Neural cell (in vitro differentiated cells): ENCODE results near the gene ZSWIM8. TPM values are rescaled to one million over a fixed set of nuclear protein-coding genes. Genes with fewer than 3 reads are reported as not detected.

ENCODE experiments used
- H2AFZ ChIP-seq: fragments of 200-600, 300-800 bp; sonication (generic), shearing (Covaris generic); 2 replicates; pipeline ENCODE4 v1.6.0; 2014; ENCODE audit warnings: low read depth, mild to moderate bottlenecking, antibody characterized with exemption, low read length, moderate library complexity
- H3F3A ChIP-seq: fragments of 200-600 bp; shearing (Covaris generic); 2 replicates; pipeline ENCODE4 v1.6.1; 2016; ENCODE audit warnings: mild to moderate bottlenecking, moderate library complexity, mixed read lengths, antibody characterized with exemption, low read length; ENCODE audit not compliant: insufficient read depth, poor library complexity, severe bottlenecking
- H3K27ac ChIP-seq: fragments of 200-600, 300-800 bp; sonication (generic), shearing (Covaris generic); 2 replicates; pipeline ENCODE4 v1.5.1; 2014; ENCODE audit warnings: mild to moderate bottlenecking, low read length, moderate library complexity
- H3K27me3 ChIP-seq: fragments of 300-800, 200-600 bp; sonication (generic), shearing (Covaris generic); 2 replicates; pipeline ENCODE4 v1.6.0; 2014; ENCODE audit warnings: mild to moderate bottlenecking, low read depth, low read length, moderate library complexity; ENCODE audit not compliant: insufficient read depth
- H3K36me3 ChIP-seq: fragments of 300-800, 200-600 bp; sonication (generic), shearing (Covaris generic); 2 replicates; pipeline ENCODE4 v1.5.1; 2014; ENCODE audit warnings: mild to moderate bottlenecking, antibody characterized with exemption, low read length, moderate library complexity; ENCODE audit not compliant: insufficient read depth
- H3K4me2 ChIP-seq: fragments of 300-800, 200-600 bp; sonication (generic), shearing (Covaris generic); 2 replicates; pipeline ENCODE4 v1.6.0; 2014; ENCODE audit warnings: mild to moderate bottlenecking, low read length
- H3K4me3 ChIP-seq: fragments of 300-800, 200-600 bp; sonication (generic), shearing (Covaris generic); 2 replicates; pipeline ENCODE4 v1.5.1; 2014; ENCODE audit warnings: mild to moderate bottlenecking, low read length, moderate library complexity
- H3K79me2 ChIP-seq: fragments of 200-600 bp; shearing (Covaris generic); replicated peaks from 2 replicates; pipeline ENCODE4 v1.6.0; 2014; ENCODE audit warnings: mild to moderate bottlenecking, low read length, moderate library complexity; ENCODE audit not compliant: insufficient read depth
- H3K9ac ChIP-seq: fragments of 300-800, 200-600 bp; sonication (generic), shearing (Covaris generic); 2 replicates; pipeline ENCODE4 v1.6.1; 2016; ENCODE audit warnings: mild to moderate bottlenecking, low read length, mixed read lengths
- H3K9me2 ChIP-seq: fragments of 200-600 bp; shearing (Covaris generic); 2 replicates; pipeline ENCODE4 v1.6.1; 2016; ENCODE audit warnings: mild to moderate bottlenecking, low read length, mixed read lengths; ENCODE audit not compliant: insufficient read depth
- H3K9me3 ChIP-seq: fragments of 200-600, 300-800 bp; sonication (generic), shearing (Covaris generic); 2 replicates; pipeline ENCODE4 v1.6.1; 2016; ENCODE audit warnings: mild to moderate bottlenecking, mixed run types, low read length, moderate library complexity, mixed read lengths
- H4K20me1 ChIP-seq: fragments of 200-600 bp; shearing (Covaris generic); 2 replicates; pipeline ENCODE4 v1.6.1; 2016; ENCODE audit warnings: mild to moderate bottlenecking, mixed run types; ENCODE audit not compliant: insufficient read depth
- CTCF ChIP-seq: fragments of 450-650 bp; IDR thresholded peaks from 2 replicates; pipeline ENCODE4 v1.5.1; 2014; ENCODE audit warnings: antibody characterized with exemption, mild to moderate bottlenecking, moderate library complexity; ENCODE audit not compliant: poor library complexity, severe bottlenecking
- EP300 ChIP-seq: fragments of 450-650 bp; conservative IDR thresholded peaks from 2 replicates; pipeline ENCODE4 v1.6.1; 2014; ENCODE audit warnings: antibody characterized with exemption, mild to moderate bottlenecking, moderate library complexity; ENCODE audit not compliant: poor library complexity, severe bottlenecking
- EZH2 ChIP-seq: fragments of 200-600, 300-800 bp; shearing (Covaris generic), sonication (generic); IDR thresholded peaks from 2 replicates; pipeline ENCODE4 v1.6.1; 2014; ENCODE audit warnings: antibody characterized with exemption, low read length, borderline replicate concordance, mild to moderate bottlenecking; ENCODE audit not compliant: insufficient read depth, poor library complexity, severe bottlenecking
- MXI1 ChIP-seq: fragments of 450-650 bp; conservative IDR thresholded peaks from 2 replicates; pipeline ENCODE4 v1.6.1; 2014; ENCODE audit warnings: antibody characterized with exemption, mild to moderate bottlenecking; ENCODE audit not compliant: poor library complexity, severe bottlenecking
- POLR2AphosphoS5 ChIP-seq: IDR thresholded peaks from 2 replicates; pipeline ENCODE4 v1.6.1; 2012
- RAD21 ChIP-seq: fragments of 450-650 bp; conservative IDR thresholded peaks from 2 replicates; pipeline ENCODE4 v1.6.1; 2014; ENCODE audit warnings: antibody characterized with exemption, mild to moderate bottlenecking, moderate library complexity
- REST ChIP-seq: IDR thresholded peaks from 2 replicates; pipeline ENCODE4 v1.6.1; 2012; ENCODE audit warnings: borderline replicate concordance
- SMC3 ChIP-seq: fragments of 450-650 bp; conservative IDR thresholded peaks from 2 replicates; pipeline ENCODE4 v1.6.1; 2014; ENCODE audit warnings: antibody characterized with exemption, mild to moderate bottlenecking, moderate library complexity; ENCODE audit not compliant: poor library complexity
- TAF1 ChIP-seq: IDR thresholded peaks from 2 replicates; pipeline ENCODE4 v1.6.1; 2012; ENCODE audit warnings: low read depth
- polyA plus RNA-seq: library from polyadenylated mRNA; depleted of rRNA; stranded (reverse); fragments of >200 nt; gene quantifications from 2 replicates; pipeline ENCODE4 v1.2.3, GENCODE V29; 2014

The ZSWIM8 gene
- polyA plus RNA-seq, 1 donor from 2014 or later: 69.1 TPM

GRCh38 chr10:73803680-73804286 is 18.4 kb downstream of the ZSWIM8 start:
- H3F3A ChIP-seq: no peaks in the 10 kb centered on the region
- peaks cover 14% of the 10 kb centered on the region for H3K36me3 ChIP-seq
- H3K27me3 ChIP-seq: no peaks in the 10 kb centered on the region
- H3K9me3 ChIP-seq: no peaks in the 10 kb centered on the region
- no peaks in the 10 kb centered on the region for H3K79me2 ChIP-seq
- no peaks in the 10 kb centered on the region for H4K20me1 ChIP-seq
- no peak overlapping the region for H2AFZ ChIP-seq
- H3K27ac ChIP-seq: no peak overlapping the region
- H3K9me2 ChIP-seq: no peaks in the 10 kb centered on the region
- no peak overlapping the region for H3K4me3 ChIP-seq
- TF ChIP-seq TAF1 (no peak), MXI1 (no peak), RAD21 (no peak), POLR2AphosphoS5 (no peak), SMC3 (no peak), EP300 (no peak), CTCF (no peak), EZH2 (no peak), REST (no peak)
- H3K9ac ChIP-seq: no peak overlapping the region
- no peak overlapping the region for H3K4me2 ChIP-seq

DNA sequence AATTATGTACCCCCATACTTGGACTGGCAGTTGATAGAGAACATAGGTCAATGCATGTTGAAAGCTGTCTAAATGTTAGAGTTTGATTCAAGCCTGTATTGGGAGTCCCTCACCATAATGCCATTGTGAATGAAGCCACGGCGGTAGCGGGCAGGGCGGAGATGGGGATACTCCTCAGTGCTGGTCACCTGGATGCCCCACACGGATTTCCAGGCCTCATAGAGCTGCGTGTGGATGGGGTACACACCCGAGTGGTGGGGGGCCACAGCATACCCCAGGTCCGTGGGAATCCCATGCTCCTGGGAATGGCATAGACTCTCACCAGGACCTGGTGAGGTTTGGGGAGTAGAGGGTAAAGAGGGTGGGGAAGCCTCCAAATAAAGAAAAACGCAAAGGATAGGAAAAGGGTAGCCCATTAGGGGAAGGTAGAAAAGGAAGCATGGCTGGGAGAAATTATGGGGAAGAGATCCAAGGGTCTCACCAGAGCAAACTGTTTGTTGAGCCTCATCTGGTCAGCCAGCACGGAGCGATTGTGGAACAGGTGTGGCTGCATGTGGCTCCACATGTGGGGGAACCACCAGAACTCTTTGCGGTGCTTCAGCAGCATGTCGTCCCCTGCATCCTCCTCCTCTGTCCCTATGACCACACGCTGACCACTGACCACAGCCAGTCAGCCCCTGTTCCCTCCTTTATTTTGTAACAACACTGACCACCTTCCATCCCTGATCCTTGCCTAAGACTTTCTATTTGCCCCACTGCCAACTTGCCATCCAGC is 21.0 kb downstream of the ZSWIM8 start:
- H4K20me1 ChIP-seq: no peaks in the 10 kb centered on the region
- no peaks in the 10 kb centered on the region for H3K27me3 ChIP-seq
- no peak overlapping the region for H3K4me3 ChIP-seq
- H2AFZ ChIP-seq: no peak overlapping the region
- TF ChIP-seq MXI1 (no peak), CTCF (no peak), POLR2AphosphoS5 (no peak), EZH2 (no peak), TAF1 (no peak), RAD21 (no peak)
- H3K9me3 ChIP-seq: no peaks in the 10 kb centered on the region
- peaks cover 14% of the 10 kb centered on the region for H3K36me3 ChIP-seq
- no peaks in the 10 kb centered on the region for H3F3A ChIP-seq
- H3K9ac ChIP-seq: no peak overlapping the region
- H3K27ac ChIP-seq: no peak overlapping the region
- H3K9me2 ChIP-seq: no peaks in the 10 kb centered on the region
- no peak overlapping the region for H3K4me2 ChIP-seq
- H3K79me2 ChIP-seq: peaks cover 7% of the 10 kb centered on the region
